DMS79 treated with DMSO at 0.1 percent for 48 hours (cell line): ENCODE data around the gene RFTN1.

Experiments
- DNase-seq: peaks from one replicate; lab custom pipeline; 2025; lab: John Stamatoyannopoulos, UW

The RFTN1 gene

DNA sequence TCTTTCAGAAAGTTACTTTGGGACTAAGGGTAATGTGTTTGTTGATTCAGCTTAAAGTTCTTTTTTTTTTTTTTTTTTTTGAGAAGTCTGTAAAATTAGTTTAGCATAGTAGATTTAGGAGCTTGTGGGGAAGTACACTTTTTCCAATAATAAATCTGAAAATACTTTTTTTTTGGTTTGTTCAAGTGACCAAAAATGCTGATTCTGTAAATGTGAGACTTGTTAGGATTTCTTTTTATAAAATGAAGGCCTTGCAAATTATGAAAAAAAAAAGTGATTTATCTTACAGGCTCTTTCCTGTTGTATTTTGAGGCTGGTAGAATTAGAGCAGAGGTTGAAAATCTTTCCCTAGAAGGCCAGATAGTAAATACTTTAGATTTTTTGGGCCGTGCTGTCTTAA lies 240.9 kb downstream of the RFTN1 start:
- DNase-seq, result no peak

- DNase-seq, result no peak
Observed at GRCh38 chr3:16270855-16271254, 242.6 kb downstream of the RFTN1 start.

GRCh38 chr3:16266714-16267113 lies 246.8 kb downstream of the RFTN1 start:
- DNase-seq, result no peak
